HepG2 (cell line): Measurements from ENCODE around the gene GNG5. TPM values are rescaled to one million over a fixed set of nuclear protein-coding genes. Genes with fewer than 3 reads are reported as not detected.

Experiments
- DRAP1 ChIP-seq: IDR thresholded peaks from 2 replicates; pipeline ENCODE4 v1.6.1; 2016; ENCODE audit warnings: missing genetic modification reagents, missing compliant biosample characterization
- KDM4B ChIP-seq: sonication (generic); formaldehyde crosslinking; IDR thresholded peaks from 2 replicates; pipeline ENCODE4 v1.4.0; 2020; ENCODE audit warnings: missing genetic modification reagents
- PBX2 ChIP-seq: IDR thresholded peaks from 2 replicates; pipeline ENCODE4 v1.6.1; 2016; ENCODE audit warnings: control low read depth
- PCBP2 ChIP-seq: fragments of 200-400 bp; formaldehyde crosslinking; optimal IDR thresholded peaks from 2 replicates; pipeline ENCODE3; 2018; ENCODE audit warnings: low read length, low read depth; ENCODE audit not compliant: poor library complexity, severe bottlenecking
- TEF ChIP-seq: sonication (generic); formaldehyde crosslinking; IDR thresholded peaks from 2 replicates; pipeline ENCODE4 v1.5.0; 2020; ENCODE audit warnings: missing genetic modification reagents
- TOE1 ChIP-seq: sonication (generic); formaldehyde crosslinking; IDR thresholded peaks from 2 replicates; pipeline ENCODE4 v1.4.0; 2020; ENCODE audit warnings: mild to moderate bottlenecking, missing genetic modification reagents
- U2AF1 ChIP-seq: fragments of 200-400 bp; formaldehyde crosslinking; optimal IDR thresholded peaks from 2 replicates; pipeline ENCODE3; 2017; ENCODE audit warnings: mild to moderate bottlenecking, low read depth, low read length
- ZNF350 ChIP-seq: sonication (generic); formaldehyde crosslinking; IDR thresholded peaks from 2 replicates; pipeline ENCODE4 v1.4.0; 2020; ENCODE audit warnings: mild to moderate bottlenecking, low read depth, missing genetic modification reagents, borderline replicate concordance
- ZNF670 ChIP-seq: sonication (generic); formaldehyde crosslinking; IDR thresholded peaks from 2 replicates; pipeline ENCODE4 v1.8.0; 2022; ENCODE audit warnings: mild to moderate bottlenecking, missing genetic modification reagents, borderline replicate concordance
- ZNF672 ChIP-seq: sonication (generic); formaldehyde crosslinking; IDR thresholded peaks from 2 replicates; pipeline ENCODE4 v1.8.1; 2022; ENCODE audit warnings: missing genetic modification reagents
- polyA plus RNA-seq, 8 experiments: library from polyadenylated mRNA; depleted of rRNA in 3 of 8; stranded (reverse) in 7 of 8; unstranded in 1 of 8; fragments of >200 nt; fragmentation: Illumina TruSeq in 4 of 8; extraction: Trizol in 4 of 8; gene quantifications; 2 replicates each; pipeline versions ENCODE4 v1.2.1 to v1.2.3, GENCODE V29; 2011 to 2016; ENCODE audit warnings: low read depth in 4 of 8, missing spikeins in 1 of 8, mixed read lengths in 1 of 8; ENCODE audit not compliant: insufficient read depth in 1 of 8
- total RNA-seq, 5 experiments: library from RNA; depleted of rRNA; stranded (reverse); fragments of >200 nt; fragmentation: Illumina TruSeq; extraction: Trizol; gene quantifications; 2 replicates each; pipeline ENCODE4 v1.2.3, GENCODE V29; 2016; ENCODE audit warnings: low read depth in 1 of 5
- TF ChIP-seq, protein P1 (sequence below): sonication (generic); formaldehyde crosslinking; IDR thresholded peaks from 2 replicates; pipeline ENCODE4 v1.4.0; 2020; ENCODE audit warnings: mild to moderate bottlenecking, missing genetic modification reagents
- TF ChIP-seq, protein P2 (sequence below): sonication (generic); formaldehyde crosslinking; IDR thresholded peaks from 2 replicates; pipeline ENCODE4 v1.4.0; 2020; ENCODE audit warnings: mild to moderate bottlenecking, missing genetic modification reagents, borderline replicate concordance
- TF ChIP-seq, protein P3 (sequence below), 2 experiments: sonication (generic) in 1 of 2; formaldehyde crosslinking in 1 of 2; IDR thresholded peaks; 2 replicates each; pipeline versions ENCODE4 v1.6.1 to v1.9.0; 2014 to 2022; ENCODE audit warnings: antibody characterized with exemption in 1 of 2, borderline replicate concordance in 1 of 2, inconsistent platforms in 1 of 2, low read depth in 1 of 2, missing genetic modification reagents in 1 of 2

Gene GNG5
- total and polyA plus RNA-seq, 2 of the 13 experiments (the other 11 are each of a cell fraction or from before 2014, with no cell fraction given): 103 to 137 TPM

DNA sequence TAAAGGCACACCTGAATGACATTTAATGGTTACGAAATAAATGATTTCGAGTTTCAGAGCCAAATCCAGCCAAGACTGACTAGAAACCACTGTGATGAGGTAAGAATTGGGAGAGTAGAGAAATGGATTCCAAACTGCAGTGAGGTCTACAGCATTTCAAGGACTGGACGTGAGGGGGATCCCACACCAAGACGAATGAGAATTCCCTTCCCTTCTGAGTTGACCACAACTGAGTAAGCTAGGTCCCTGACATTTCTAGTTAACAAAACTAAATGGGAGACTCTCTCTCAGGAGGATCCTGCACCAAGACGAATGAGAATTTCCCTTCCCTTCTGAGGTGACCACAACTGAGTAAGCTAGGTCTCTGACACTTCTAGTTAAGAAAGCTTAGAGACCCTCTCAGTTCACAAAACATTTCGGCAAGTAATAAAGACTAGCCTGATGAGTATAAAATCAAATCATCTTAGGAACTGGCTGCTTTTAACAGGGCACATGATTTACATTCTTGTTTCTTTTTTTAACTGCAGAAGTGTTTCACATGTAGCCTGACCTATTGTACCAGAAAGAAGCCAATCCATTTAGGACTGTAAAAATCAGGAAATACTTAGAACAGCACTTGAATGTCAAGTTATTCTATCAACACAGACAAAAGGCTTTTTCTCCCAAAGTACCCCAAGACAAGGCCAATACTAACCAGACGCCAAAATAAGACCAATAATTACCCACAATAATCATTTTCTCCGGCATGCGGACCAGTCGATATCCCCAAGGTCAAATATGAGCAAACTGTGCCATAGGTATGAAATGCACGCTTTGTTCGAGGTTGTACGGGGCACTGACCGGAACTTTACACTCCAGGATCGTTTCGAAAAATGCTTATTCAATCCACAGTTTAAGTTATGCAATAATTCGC, 1.5 kb downstream of the GNG5 start (continued):
- TF ChIP-seq PCBP2 (no peak), TEF (peak; percentile 82; the same call in 1 of the 2 replicates), DRAP1 (no peak), U2AF1 (no peak), ZNF350 (CRISPR knock-in tag) (no peak), TOE1 (CRISPR knock-in tag) (no peak), ZNF672 (CRISPR knock-in tag) (no peak), PBX2 (CRISPR knock-in tag) (no peak), KDM4B (CRISPR knock-in tag) (no peak), ZNF670 (CRISPR knock-in tag) (no peak)
- TF ChIP-seq, protein P1, sequence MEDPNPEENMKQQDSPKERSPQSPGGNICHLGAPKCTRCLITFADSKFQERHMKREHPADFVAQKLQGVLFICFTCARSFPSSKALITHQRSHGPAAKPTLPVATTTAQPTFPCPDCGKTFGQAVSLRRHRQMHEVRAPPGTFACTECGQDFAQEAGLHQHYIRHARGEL (CRISPR knock-in tag): no peak
- TF ChIP-seq, protein P2, sequence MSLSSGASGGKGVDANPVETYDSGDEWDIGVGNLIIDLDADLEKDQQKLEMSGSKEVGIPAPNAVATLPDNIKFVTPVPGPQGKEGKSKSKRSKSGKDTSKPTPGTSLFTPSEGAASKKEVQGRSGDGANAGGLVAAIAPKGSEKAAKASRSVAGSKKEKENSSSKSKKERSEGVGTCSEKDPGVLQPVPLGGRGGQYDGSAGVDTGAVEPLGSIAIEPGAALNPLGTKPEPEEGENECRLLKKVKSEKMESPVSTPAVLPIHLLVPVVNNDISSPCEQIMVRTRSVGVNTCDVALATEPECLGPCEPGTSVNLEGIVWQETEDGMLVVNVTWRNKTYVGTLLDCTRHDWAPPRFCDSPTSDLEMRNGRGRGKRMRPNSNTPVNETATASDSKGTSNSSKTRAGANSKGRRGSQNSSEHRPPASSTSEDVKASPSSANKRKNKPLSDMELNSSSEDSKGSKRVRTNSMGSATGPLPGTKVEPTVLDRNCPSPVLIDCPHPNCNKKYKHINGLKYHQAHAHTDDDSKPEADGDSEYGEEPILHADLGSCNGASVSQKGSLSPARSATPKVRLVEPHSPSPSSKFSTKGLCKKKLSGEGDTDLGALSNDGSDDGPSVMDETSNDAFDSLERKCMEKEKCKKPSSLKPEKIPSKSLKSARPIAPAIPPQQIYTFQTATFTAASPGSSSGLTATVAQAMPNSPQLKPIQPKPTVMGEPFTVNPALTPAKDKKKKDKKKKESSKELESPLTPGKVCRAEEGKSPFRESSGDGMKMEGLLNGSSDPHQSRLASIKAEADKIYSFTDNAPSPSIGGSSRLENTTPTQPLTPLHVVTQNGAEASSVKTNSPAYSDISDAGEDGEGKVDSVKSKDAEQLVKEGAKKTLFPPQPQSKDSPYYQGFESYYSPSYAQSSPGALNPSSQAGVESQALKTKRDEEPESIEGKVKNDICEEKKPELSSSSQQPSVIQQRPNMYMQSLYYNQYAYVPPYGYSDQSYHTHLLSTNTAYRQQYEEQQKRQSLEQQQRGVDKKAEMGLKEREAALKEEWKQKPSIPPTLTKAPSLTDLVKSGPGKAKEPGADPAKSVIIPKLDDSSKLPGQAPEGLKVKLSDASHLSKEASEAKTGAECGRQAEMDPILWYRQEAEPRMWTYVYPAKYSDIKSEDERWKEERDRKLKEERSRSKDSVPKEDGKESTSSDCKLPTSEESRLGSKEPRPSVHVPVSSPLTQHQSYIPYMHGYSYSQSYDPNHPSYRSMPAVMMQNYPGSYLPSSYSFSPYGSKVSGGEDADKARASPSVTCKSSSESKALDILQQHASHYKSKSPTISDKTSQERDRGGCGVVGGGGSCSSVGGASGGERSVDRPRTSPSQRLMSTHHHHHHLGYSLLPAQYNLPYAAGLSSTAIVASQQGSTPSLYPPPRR (CRISPR knock-in tag): peak; percentile 65; the same call in 1 of the 2 replicates
- TF ChIP-seq, protein P3, sequence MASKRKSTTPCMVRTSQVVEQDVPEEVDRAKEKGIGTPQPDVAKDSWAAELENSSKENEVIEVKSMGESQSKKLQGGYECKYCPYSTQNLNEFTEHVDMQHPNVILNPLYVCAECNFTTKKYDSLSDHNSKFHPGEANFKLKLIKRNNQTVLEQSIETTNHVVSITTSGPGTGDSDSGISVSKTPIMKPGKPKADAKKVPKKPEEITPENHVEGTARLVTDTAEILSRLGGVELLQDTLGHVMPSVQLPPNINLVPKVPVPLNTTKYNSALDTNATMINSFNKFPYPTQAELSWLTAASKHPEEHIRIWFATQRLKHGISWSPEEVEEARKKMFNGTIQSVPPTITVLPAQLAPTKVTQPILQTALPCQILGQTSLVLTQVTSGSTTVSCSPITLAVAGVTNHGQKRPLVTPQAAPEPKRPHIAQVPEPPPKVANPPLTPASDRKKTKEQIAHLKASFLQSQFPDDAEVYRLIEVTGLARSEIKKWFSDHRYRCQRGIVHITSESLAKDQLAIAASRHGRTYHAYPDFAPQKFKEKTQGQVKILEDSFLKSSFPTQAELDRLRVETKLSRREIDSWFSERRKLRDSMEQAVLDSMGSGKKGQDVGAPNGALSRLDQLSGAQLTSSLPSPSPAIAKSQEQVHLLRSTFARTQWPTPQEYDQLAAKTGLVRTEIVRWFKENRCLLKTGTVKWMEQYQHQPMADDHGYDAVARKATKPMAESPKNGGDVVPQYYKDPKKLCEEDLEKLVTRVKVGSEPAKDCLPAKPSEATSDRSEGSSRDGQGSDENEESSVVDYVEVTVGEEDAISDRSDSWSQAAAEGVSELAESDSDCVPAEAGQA (IDR thresholded peaks at IDR 0.05; ENCODE audit: low read depth): no peak
- TF ChIP-seq, protein P3 (CRISPR knock-in tag; IDR thresholded peaks at IDR 0.05; ENCODE audit: borderline replicate concordance): 0 out of 2 replicates have a peak, but pooled peaks have one; percentile 37
